K562 (cell line): ENCODE measurements around the gene MLKL. TPM values are rescaled to one million over a fixed set of nuclear protein-coding genes. Genes with fewer than 3 reads are reported as not detected.

ENCODE experiments used
- ATAC-seq: fragments of 200-7000 bp; cut with Tn5 transposase; 3 replicates; pipeline ENCODE4 v1.9.1; 2020; ENCODE audit warnings: moderate library complexity
- BruUV-seq: library from RNA; stranded (reverse); fragments of 400-500 nt; replicated peaks from 2 replicates; lab custom pipeline; 2021; lab: Mats Ljungman, UMichigan
- CTCF ChIA-PET: fragments of 300-600 bp; formaldehyde crosslinking; extraction: SDS; loops from one replicate; lab custom pipeline; 2021; ENCODE audit warnings: low intra/inter-chr PET ratio; lab: Yijun Ruan, JAX
- POLR2A ChIA-PET: fragments of 300-600, 350-650 bp; sonication (Branson Sonifier 250); formaldehyde crosslinking; extraction: SDS; loops from one replicate; lab custom pipeline; 2021; ENCODE audit warnings: antibody characterized with exemption, inconsistent platforms; lab: Yijun Ruan, JAX
- DNase-seq, 4 experiments: peaks; one replicate each; pipeline versions ENCODE4 v3.0.0 to v3.0.0-alpha.2; 2011 to 2018; ENCODE audit warnings: low spot score in 3 of 4, mixed read lengths in 3 of 4; ENCODE audit errors: extremely low read depth in 1 of 4
- FAIRE-seq: peaks from 2 replicates; lab custom pipeline; 2011; peaks lifted over from hg19 to GRCh38; lab: Jason Lieb, UNC
- H2AFZ ChIP-seq: 2 replicates; pipeline ENCODE4 v1.6.0; 2011; ENCODE audit warnings: low read depth, low read length, control low read depth, inconsistent platforms
- H3K27ac ChIP-seq: fragments of 200-600 bp; 3 replicates; pipeline ENCODE4 v1.8.0; 2011; ENCODE audit warnings: low read depth, mild to moderate bottlenecking, control low read depth, inconsistent platforms, low read length, moderate library complexity, mixed read lengths; ENCODE audit errors: extremely low read depth
- H3K27me3 ChIP-seq, 2 experiments: fragments of 300-600 bp in 1 of 2; 2 replicates in 1 of 2; 3 replicates in 1 of 2; pipeline versions ENCODE4 v1.6.0 to v1.8.0; 2011; ENCODE audit warnings: inconsistent platforms in 2 of 2, low read length in 2 of 2, mild to moderate bottlenecking in 1 of 2, mixed read lengths in 1 of 2, moderate library complexity in 1 of 2; ENCODE audit not compliant: control insufficient read depth in 2 of 2, insufficient read depth in 2 of 2
- H3K36me3 ChIP-seq: fragments of 300-600 bp; 3 replicates; pipeline ENCODE4 v1.8.0; 2011; ENCODE audit warnings: mild to moderate bottlenecking, low read length, inconsistent platforms; ENCODE audit not compliant: control insufficient read depth, insufficient read depth
- H3K4me1 ChIP-seq, 2 experiments: fragments of 200-600 bp in 1 of 2; replicated peaks in 1 of 2; 2 replicates in 1 of 2; 3 replicates in 1 of 2; pipeline versions ENCODE4 v1.5.1 to v1.8.0; 2011; ENCODE audit warnings: inconsistent platforms in 2 of 2, low read length in 2 of 2, mild to moderate bottlenecking in 1 of 2, mixed read lengths in 1 of 2, moderate library complexity in 1 of 2; ENCODE audit not compliant: control insufficient read depth in 2 of 2, insufficient read depth in 2 of 2
- H3K4me2 ChIP-seq: 2 replicates; pipeline ENCODE4 v1.6.1; 2011; ENCODE audit warnings: low read length, control low read depth, inconsistent platforms, mixed read lengths; ENCODE audit not compliant: insufficient read depth
- H3K4me3 ChIP-seq: fragments of 200-600 bp; sonication (generic), shearing (Covaris generic); 2 replicates; pipeline ENCODE4 v1.5.1; 2016; ENCODE audit warnings: control low read depth, inconsistent platforms
- H3K79me2 ChIP-seq: fragments of 200-600 bp; 3 replicates; pipeline ENCODE4 v1.8.0; 2011; ENCODE audit warnings: low read length, inconsistent platforms; ENCODE audit not compliant: control insufficient read depth, insufficient read depth
- H3K9ac ChIP-seq, 2 experiments: 2 replicates each; pipeline versions ENCODE4 v1.6.0 to v1.6.1; 2011; ENCODE audit warnings: low read depth in 2 of 2, low read length in 2 of 2, control low read depth in 1 of 2, inconsistent platforms in 1 of 2, mild to moderate bottlenecking in 1 of 2, mixed read lengths in 1 of 2; ENCODE audit not compliant: insufficient read depth in 1 of 2
- H3K9me1 ChIP-seq: one replicate; pipeline ENCODE4 v1.6.0; 2011; ENCODE audit warnings: inconsistent platforms, mild to moderate bottlenecking, low read length, moderate library complexity; ENCODE audit not compliant: control insufficient read depth, insufficient read depth
- H3K9me3 ChIP-seq: replicated peaks from 2 replicates; pipeline ENCODE4 v1.5.1; 2011; ENCODE audit warnings: low read depth, low read length, inconsistent platforms; ENCODE audit not compliant: control insufficient read depth, insufficient read depth
- H4K20me1 ChIP-seq: replicated peaks from 2 replicates; pipeline ENCODE4 v1.6.1; 2011; ENCODE audit warnings: low read length, inconsistent platforms, mixed read lengths; ENCODE audit not compliant: control insufficient read depth, insufficient read depth
- ARID2 ChIP-seq: fragments of 450-650 bp; IDR thresholded peaks from 2 replicates; pipeline ENCODE4 v1.6.1; 2017; ENCODE audit warnings: antibody characterized with exemption, mild to moderate bottlenecking
- ASH1L ChIP-seq: fragments of 450-650 bp; IDR thresholded peaks from 2 replicates; pipeline ENCODE4 v1.6.1; 2018; ENCODE audit warnings: borderline replicate concordance, mild to moderate bottlenecking, low read depth; ENCODE audit not compliant: partially characterized antibody
- CTCFL ChIP-seq: IDR thresholded peaks from 2 replicates; pipeline ENCODE4 v1.6.1; 2011; ENCODE audit warnings: borderline replicate concordance, low read depth, mild to moderate bottlenecking, moderate library complexity, low read length; ENCODE audit not compliant: insufficient read depth, poor library complexity, severe bottlenecking
- ETV6 ChIP-seq, 3 experiments: fragments of 150-350 bp in 1 of 3; sonication (generic) in 1 of 3; formaldehyde crosslinking in 1 of 3; IDR thresholded peaks; 2 replicates each; pipeline versions ENCODE4 v1.6.1 to v1.8.0; 2014 to 2022; ENCODE audit warnings: borderline replicate concordance in 2 of 3, low read depth in 2 of 3, antibody characterized with exemption in 1 of 3, low read length in 1 of 3, mild to moderate bottlenecking in 1 of 3, missing genetic modification reagents in 1 of 3
- PHF20 ChIP-seq: fragments of 450-650 bp; IDR thresholded peaks from 2 replicates; pipeline ENCODE4 v1.6.1; 2018; ENCODE audit not compliant: partially characterized antibody
- RAD21 ChIP-seq, 2 experiments: fragments of 250-450 bp in 1 of 2; fragments of 450-650 bp in 1 of 2; sonication (Bioruptor Pico) in 1 of 2; formaldehyde crosslinking in 1 of 2; IDR thresholded peaks in 1 of 2; conservative IDR thresholded peaks in 1 of 2; 2 replicates each; pipeline versions ENCODE4 v1.4.0 to v1.8.0; 2020 to 2022; ENCODE audit warnings: mild to moderate bottlenecking in 2 of 2, moderate library complexity in 1 of 2
- SNAPC5 ChIP-seq: fragments of 250-450 bp; sonication (Bioruptor Pico); IDR thresholded peaks from 2 replicates; pipeline ENCODE4 v1.8.0; 2021; ENCODE audit warnings: moderate library complexity, mild to moderate bottlenecking, inconsistent platforms
- YY1 ChIP-seq, 3 experiments: IDR thresholded peaks; 2 replicates each; pipeline ENCODE4 v1.6.1; 2011; ENCODE audit warnings: low read length in 2 of 3, mild to moderate bottlenecking in 2 of 3, moderate library complexity in 2 of 3, borderline replicate concordance in 1 of 3, control low read depth in 1 of 3, low read depth in 1 of 3; ENCODE audit not compliant: insufficient read depth in 3 of 3, insufficient replicate concordance in 2 of 3, control insufficient read depth in 1 of 3, insufficient read length in 1 of 3; ENCODE audit errors: extremely low read depth in 1 of 3
- ZNF311 ChIP-seq: fragments of 250-450 bp; sonication (Bioruptor Pico); IDR thresholded peaks from 2 replicates; pipeline ENCODE4 v1.4.0; 2020; ENCODE audit warnings: mild to moderate bottlenecking, moderate library complexity
- ZNF79 ChIP-seq: fragments of 250-450 bp; sonication (Bioruptor Pico); IDR thresholded peaks from 2 replicates; pipeline ENCODE4 v1.4.0; 2020; ENCODE audit warnings: low read depth, mild to moderate bottlenecking, moderate library complexity
- WGBS: fragments of 100-300 bp; shearing (Covaris generic); methylation state at CpG from one replicate; pipeline ENCODE4 v1.1.6; 2016; ENCODE audit warnings: low coverage, mixed read lengths; ENCODE audit not compliant: insufficient coverage; ENCODE audit errors: missing lambda C conversion rate; 5-methylcytosine and 5-hydroxymethylcytosine counted together
- in situ Hi-C: fragments of 300-500 bp; cut with MboI; formaldehyde crosslinking; loops from 4 replicates; pipeline ENCODE4 v1.15.0; 2018; ENCODE audit warnings: inconsistent platforms, mixed read lengths
- intact Hi-C: fragments of 100-400 bp; cut with micrococcal nuclease; formaldehyde crosslinking; loops from 2 replicates; pipeline ENCODE4 v1.14.2; 2022
- polyA plus RNA-seq, 8 experiments: library from polyadenylated mRNA; depleted of rRNA in 4 of 8; stranded (reverse) in 5 of 8; unstranded in 3 of 8; fragments of >200 nt; fragmentation: Nextera tagmentation in 2 of 8; fragmentation: Illumina TruSeq in 1 of 8; extraction: Ambion mirVana in 2 of 8; extraction: Trizol in 1 of 8; gene quantifications; 2 replicates each; pipeline versions ENCODE4 v1.2.1 to v1.2.3, GENCODE V29; 2011 to 2014; ENCODE audit warnings: inconsistent platforms in 1 of 8, missing spikeins in 1 of 8
- total RNA-seq, 7 experiments: library from RNA; depleted of rRNA in 6 of 7; stranded (reverse); fragments of >200 nt in 6 of 7; fragmentation: Illumina TruSeq in 2 of 7; extraction: Trizol in 2 of 7; gene quantifications; 2 replicates each; pipeline versions ENCODE4 v1.2.1 to v1.2.3, GENCODE V29; 2011 to 2021; ENCODE audit warnings: low replicate concordance in 1 of 7

MLKL gene
- total and polyA plus RNA-seq, 9 of the 15 experiments (the other 6 are each of a cell fraction or from before 2014, with no cell fraction given) = 1.6 to 6.1 (median 4.8) TPM

- Histone ChIP-seq H3K9ac (no peak overlapping the region), H3K4me2 (no peak overlapping the region), H4K20me1 (no peaks in the 10 kb centered on the region), H3K4me1 (peaks cover 0 to 8% of the 10 kb centered on the region in 2 experiments; a peak in 1 of 5 replicates), H3K36me3 (no peaks in the 10 kb centered on the region), H3K4me3 (no peak overlapping the region), H3K27ac (no peak overlapping the region), H2AFZ (no peak overlapping the region), H3K27me3 (peaks cover 10 to 20% of the 10 kb centered on the region in 2 experiments; a peak in 4 of 5 replicates), H3K79me2 (no peaks in the 10 kb centered on the region), H3K9me3 (no peaks in the 10 kb centered on the region), H3K9me1 (no peaks in the 10 kb centered on the region)
- ChIA-PET CTCF (interaction anchor here (0.6 to 3.2 kb wide), 3 partner anchors 103 to 207 kb away, joined by 4 to 24 read pairs (median 16); no protein-coding TSS in a partner anchor), POLR2A (interaction anchor here (1.7 kb wide), 1 partner anchor 15 kb away, joined by 3 read pairs; no protein-coding TSS in a partner anchor)
- no peak for FAIRE-seq
- no peak for DNase-seq
- BruUV-seq = no TSS peak
- TF ChIP-seq ZNF79 (CRISPR knock-in tag) = no peak
- TF ChIP-seq PHF20 = no peak
- intact Hi-C loops = no loop called here
- 41% methylated on average over 8 of the region's 8 CpGs for WGBS
- no peak for ATAC-seq
- in situ Hi-C loops = loop anchor here (25.0 kb wide), 1 partner anchor 427 kb away; the partner anchor contains the start of gene ZFP1
Observed at GRCh38 chr16:74710401-74710800, 9.7 kb upstream of the MLKL start.

- Histone ChIP-seq H3K79me2 (no peaks in the 10 kb centered on the region), H2AFZ (no peak overlapping the region), H3K9me3 (no peaks in the 10 kb centered on the region), H3K4me1 (peaks cover 0 to 8% of the 10 kb centered on the region in 2 experiments; a peak in 1 of 5 replicates), H3K27me3 (peaks cover 9 to 20% of the 10 kb centered on the region in 2 experiments; a peak in 4 of 5 replicates), H3K9ac (no peak overlapping the region), H4K20me1 (no peaks in the 10 kb centered on the region), H3K27ac (no peak overlapping the region), H3K9me1 (no peaks in the 10 kb centered on the region), H3K36me3 (no peaks in the 10 kb centered on the region), H3K4me3 (no peak overlapping the region), H3K4me2 (no peak overlapping the region)
- ChIA-PET POLR2A (no interaction called here), CTCF (interaction anchor here (0.6 to 3.2 kb wide), 4 partner anchors 104 to 400 kb away, joined by 3 to 24 read pairs (median 10); no protein-coding TSS in a partner anchor)
- DNase-seq (peak; percentile 82 to 85 (median 85)), ATAC-seq (peak; percentile 95), FAIRE-seq (peak; percentile 98)
- in situ Hi-C loops = loop anchor here (25.0 kb wide), 1 partner anchor 428 kb away; the partner anchor contains the start of gene ZFP1
- WGBS = 1% methylated on average over 6 of the region's 6 CpGs
- intact Hi-C loops = loop anchor here (1.0 to 10.0 kb wide), 3 partner anchors 104 to 425 kb away; no protein-coding TSS in a partner anchor
- BruUV-seq = no TSS peak
- TF ChIP-seq YY1 (IDR thresholded peaks at IDR 0.05; ENCODE audit: borderline replicate concordance in 1 of 3, control insufficient read depth in 1 of 3, extremely low read depth in 1 of 3, insufficient read depth in 3 of 3, insufficient read length in 1 of 3, insufficient replicate concordance in 2 of 3, low read depth in 1 of 3, low read length in 2 of 3) = peak in 2 of 3 experiments; percentile 25 to 42
- no peak for TF ChIP-seq SNAPC5 (CRISPR knock-in tag)
- peak; percentile 87 to 94 for TF ChIP-seq RAD21 (CRISPR knock-in tag; conservative IDR thresholded peaks at IDR 0.05 in 1 of 2, IDR thresholded peaks at IDR 0.05 in 1 of 2)
- TF ChIP-seq CTCFL = peak; percentile 30
- no peak for TF ChIP-seq ETV6 (IDR thresholded peaks at IDR 0.05; ENCODE audit: borderline replicate concordance in 1 of 2, low read depth in 2 of 2, low read length in 1 of 2)
- TF ChIP-seq ETV6 (CRISPR knock-in tag; IDR thresholded peaks at IDR 0.05; ENCODE audit: borderline replicate concordance) = no peak
- 0 out of 2 replicates have a peak, but pooled peaks have one; percentile 53 for TF ChIP-seq ARID2
- TF ChIP-seq ZNF311 (CRISPR knock-in tag) = no peak
- TF ChIP-seq ASH1L = no peak
Observed at GRCh38 chr16:74709441-74709877, 8.8 kb upstream of the MLKL start.
